SIG-M5 treated with dmso at 0.1 percent for 504 hours (cell line): ENCODE data around the gene NFKBIA.
A peak's percentile ranks its signal among the peaks of the same experiment; 100 is the strongest.
"Not testable (repeated sequence)": the region's sequence is repeated elsewhere in the genome, so short reads cannot be mapped to it uniquely, and the experiment has no call there.

Experiments
- DNase-seq: peaks from one replicate; lab custom pipeline; 2025; ENCODE audit not compliant: unreplicated experiment; lab: John Stamatoyannopoulos, UW

Gene NFKBIA

GRCh38 chr14:35369701-35370191 is 34.8 kb downstream of the NFKBIA start:
- DNase-seq, result no peak

GRCh38 chr14:35368583-35369392 is 35.8 kb downstream of the NFKBIA start:
- DNase-seq, result no peak

GRCh38 chr14:35368139-35368460 is 36.4 kb downstream of the NFKBIA start:
- DNase-seq, result no peak

GRCh38 chr14:35367056-35367372 is 37.5 kb downstream of the NFKBIA start:
- no peak for DNase-seq

GRCh38 chr14:35366521-35366976 is 38.0 kb downstream of the NFKBIA start:
- DNase-seq, result no peak

- DNase-seq, result no peak
Observed at GRCh38 chr14:35366056-35366451, 38.5 kb downstream of the NFKBIA start.

- peak; percentile 65 for DNase-seq
Observed at GRCh38 chr14:35365130-35366055, 39.2 kb downstream of the NFKBIA start.

GRCh38 chr14:35362911-35363374 is 41.6 kb downstream of the NFKBIA start:
- no peak for DNase-seq

- DNase-seq, result no peak
Observed at GRCh38 chr14:35362450-35362849, 42.1 kb downstream of the NFKBIA start.

GRCh38 chr14:35361141-35361480 is 43.4 kb downstream of the NFKBIA start:
- DNase-seq, result no peak

- DNase-seq, result not testable (repeated sequence)
Observed at GRCh38 chr14:35359655-35360054, 44.9 kb downstream of the NFKBIA start.

GRCh38 chr14:35355981-35356841 is 48.3 kb downstream of the NFKBIA start:
- no peak for DNase-seq

GRCh38 chr14:35355235-35355634 is 49.3 kb downstream of the NFKBIA start:
- DNase-seq, result not testable (repeated sequence)

- DNase-seq, result peak; percentile 53
Observed at GRCh38 chr14:35353409-35354172, 51.0 kb downstream of the NFKBIA start.

- no peak for DNase-seq
Observed at GRCh38 chr14:35352274-35353233, 52.0 kb downstream of the NFKBIA start.

- DNase-seq, result no peak
Observed at GRCh38 chr14:35351897-35352273, 52.7 kb downstream of the NFKBIA start.
